Fibroblast of skin of scalp (primary cell): ENCODE data around the gene NELFCD.
"Not testable (repeated sequence)": the region's sequence is repeated elsewhere in the genome, so short reads cannot be mapped to it uniquely, and the experiment has no call there.

Experiments
- DNase-seq: peaks from one replicate; pipeline ENCODE4 v3.0.0-alpha.2; 2013

The NELFCD gene

DNA sequence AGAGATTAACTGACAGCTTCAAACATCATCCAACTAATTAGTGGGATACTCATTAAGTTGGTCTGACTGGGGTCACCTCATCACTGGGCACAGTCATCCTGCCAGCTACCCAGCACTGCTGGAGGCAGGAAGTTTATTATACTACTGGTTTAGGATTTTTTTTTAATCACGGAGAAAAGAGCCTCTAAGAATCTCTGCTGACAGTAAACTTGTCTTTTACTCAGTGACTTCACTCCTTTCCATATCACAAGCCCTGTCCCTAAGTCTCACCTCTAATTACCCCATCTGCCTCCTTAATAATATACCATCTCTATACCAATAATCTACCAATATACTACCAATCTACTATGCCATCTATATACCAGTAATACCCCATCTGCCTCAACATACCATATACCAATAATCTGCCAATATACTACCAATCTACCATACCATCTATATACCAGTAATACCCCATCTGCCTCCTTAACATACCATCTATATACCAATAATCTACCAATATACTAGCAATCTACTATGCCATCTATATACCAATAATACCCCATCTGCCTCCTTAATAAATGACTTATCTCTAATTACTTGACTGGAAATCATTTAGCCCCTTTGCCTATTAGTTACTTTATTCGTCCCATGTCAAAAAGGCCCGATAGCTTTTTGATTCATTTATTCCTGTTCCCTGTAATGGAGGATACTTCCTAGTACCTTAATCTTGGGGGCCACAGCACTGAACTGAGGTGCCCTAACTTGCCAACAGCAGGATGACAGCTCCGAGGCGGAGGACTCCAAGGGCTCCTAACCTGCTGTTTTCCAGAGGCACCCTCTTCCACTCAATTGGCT is 46.1 kb downstream of the NELFCD start:
- DNase-seq = no peak

DNA sequence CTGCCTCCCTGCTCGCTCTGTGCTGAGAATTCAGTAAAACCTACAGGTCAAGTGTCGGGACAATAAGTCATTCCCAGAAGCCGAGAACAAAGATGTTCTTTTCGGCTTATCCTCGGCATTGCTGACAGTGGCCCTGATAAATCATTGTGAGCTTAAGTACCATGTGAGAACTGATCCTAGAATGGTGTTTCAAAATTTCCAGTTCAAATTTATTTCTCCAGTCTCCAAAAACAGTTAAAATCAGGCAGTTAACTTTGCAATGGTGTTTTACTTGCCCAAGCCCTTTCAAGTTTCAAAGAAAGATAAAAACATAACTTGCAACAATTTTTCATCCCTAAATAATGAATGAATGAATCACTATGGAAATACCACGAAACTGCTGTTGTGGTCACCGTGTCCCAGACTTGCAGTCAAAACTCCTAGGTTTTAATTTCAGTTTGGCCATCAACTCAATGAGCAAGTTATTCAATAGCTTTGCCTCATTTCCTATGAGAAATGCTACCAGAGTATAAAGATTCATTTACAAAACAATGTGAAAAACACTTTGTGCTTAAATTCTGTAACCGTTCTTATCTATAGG is 46.8 kb downstream of the NELFCD start:
- peak; percentile 65 for DNase-seq

DNA sequence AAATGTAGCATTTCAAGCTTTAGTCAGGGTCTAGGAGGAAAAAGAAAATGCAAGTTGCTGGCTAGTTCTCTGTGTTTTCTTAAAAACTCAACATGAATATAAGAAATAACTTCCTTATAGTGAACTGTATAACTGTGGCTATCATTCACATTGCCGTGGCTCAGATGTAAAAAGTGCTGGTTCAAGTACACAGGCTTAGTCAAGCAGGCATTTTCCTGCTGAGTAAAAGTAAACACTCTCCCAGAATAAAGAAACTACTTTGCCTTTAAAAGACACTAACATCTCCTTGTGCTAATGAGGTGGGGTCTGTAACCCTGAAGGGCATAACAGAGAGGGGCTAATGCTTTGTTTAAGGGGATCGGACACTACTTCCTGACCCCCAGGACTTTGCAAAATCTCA is 47.8 kb downstream of the NELFCD start:
- no peak for DNase-seq

DNA sequence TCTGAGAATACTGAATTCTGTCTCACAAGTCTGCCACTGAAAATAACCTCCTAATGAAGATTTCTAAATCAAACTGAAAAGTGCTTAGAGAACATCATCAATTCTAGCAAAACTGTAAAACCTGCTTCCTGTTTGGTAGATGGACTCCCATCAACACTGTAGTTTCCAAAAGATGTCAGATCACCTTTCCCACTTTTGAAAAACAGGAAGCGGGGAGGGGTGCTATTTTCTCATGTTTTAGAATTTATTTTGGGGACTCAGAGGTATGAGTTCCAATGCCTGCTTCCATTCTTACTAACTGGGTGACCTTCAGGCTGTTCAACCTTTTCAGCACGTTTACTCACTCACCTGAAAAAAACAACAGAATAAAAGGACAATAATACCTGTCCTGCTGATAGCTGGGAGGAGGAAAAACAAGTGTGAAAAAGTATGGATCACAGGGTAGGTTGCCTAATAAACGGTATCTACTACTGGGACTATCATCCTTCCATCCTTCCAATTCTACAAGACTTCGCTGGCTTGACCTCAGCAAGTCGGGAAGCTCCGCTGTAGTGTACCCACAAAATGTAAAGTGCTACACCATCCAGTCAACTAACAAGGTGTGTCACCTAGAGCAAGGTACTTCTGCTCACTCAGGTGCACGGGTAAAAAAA is 50.0 kb downstream of the NELFCD start:
- DNase-seq = no peak

DNA sequence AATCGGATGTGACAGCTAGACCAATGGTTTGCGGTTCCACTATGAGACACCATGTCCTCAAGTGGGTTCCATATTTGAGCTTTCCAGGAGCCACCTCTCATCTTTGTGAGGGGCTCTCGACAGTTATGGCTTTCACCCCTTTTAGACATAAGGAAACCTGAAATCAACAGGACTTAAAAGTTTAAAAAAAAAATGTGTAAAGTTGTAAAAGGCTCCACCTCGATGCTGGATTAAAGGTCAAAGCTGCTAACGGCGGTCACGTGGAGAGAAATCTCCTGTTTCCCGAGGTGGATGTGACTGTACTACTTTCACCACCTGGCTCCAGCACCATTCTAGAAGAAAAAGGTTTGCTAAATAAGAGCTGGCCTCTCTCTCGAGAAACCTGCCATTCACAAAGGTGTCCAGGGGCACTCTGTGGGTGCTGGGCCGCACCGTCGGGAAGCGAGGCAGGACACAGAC is 50.5 kb downstream of the NELFCD start:
- no peak for DNase-seq

DNA sequence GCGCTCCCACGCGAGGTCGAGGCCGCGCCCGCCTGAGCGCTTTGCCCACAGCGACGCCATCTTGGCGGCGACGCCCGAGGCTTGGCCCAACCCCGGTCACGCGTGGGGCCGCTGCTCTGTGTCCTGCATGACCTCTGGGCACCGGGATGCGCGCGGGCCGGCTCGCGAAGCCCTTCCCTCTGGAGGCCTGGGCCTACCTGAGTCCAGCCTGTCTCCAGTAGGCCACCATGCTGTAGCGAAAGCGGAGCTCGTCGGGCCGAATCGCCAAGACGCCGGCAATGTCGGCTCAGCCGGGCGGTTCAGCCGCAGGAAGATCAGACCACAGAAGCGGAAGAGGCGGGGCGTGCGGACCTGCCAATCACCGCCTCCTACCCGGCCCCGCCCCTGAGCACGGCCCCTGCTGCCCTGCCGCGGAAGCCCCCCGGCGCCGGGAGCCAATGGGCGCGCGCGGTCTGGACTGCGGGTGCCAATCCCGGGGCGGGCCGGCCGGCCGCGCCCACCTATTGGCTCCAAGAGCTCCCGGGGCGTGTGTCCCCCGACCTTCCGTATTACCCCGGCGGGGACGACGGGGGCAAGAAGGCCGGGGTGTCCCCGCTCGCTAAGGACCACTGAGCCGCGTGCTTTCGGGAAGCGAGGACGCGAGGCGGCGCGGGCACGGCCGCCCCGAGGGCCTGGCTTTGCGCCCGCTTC is 51.1 kb downstream of the NELFCD start, which contains the start of gene ATP5F1E:
Gene ATP5F1E (minus strand): TSS at position 313 of the 690 bp plus-strand sequence. CDS start 84 bp downstream, at position 229.
- peak; percentile 96 for DNase-seq

DNA sequence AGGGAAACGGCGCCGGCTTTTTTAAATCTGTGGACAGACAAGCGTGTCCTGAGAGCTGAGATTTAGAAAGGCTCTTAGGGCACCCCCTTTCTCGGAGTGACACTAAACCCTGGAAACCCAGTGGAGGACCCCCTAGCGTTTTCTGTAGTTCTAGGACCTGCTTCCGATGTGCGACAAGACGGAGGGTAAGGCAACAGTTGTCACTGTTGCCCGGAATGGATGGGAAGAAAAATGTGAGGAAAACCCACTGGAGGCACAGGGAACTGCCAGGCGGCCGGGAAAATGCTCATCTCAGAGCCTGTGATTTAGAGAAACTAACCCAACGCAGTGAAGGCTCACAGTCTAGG is 51.6 kb downstream of the NELFCD start:
- peak; percentile 47 for DNase-seq

DNA sequence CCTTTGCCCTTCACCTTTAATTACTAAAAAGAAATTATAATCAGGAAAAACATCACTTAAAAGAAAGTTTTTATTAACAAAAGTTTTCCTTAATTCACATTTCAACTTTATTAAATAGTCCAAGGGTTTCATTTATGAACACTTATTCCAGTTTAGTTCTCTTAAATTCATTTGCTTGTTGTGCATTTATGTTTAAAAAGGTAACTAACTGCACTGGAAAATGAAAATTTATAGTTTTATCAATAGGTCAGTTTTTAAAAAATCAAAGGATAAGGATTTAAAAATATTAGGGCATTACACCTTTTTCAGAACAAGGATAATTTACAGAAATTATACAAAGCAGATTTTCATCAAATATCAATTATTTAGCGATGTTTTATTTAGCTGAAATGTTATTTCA is 52.0 kb downstream of the NELFCD start:
- DNase-seq = no peak

DNA sequence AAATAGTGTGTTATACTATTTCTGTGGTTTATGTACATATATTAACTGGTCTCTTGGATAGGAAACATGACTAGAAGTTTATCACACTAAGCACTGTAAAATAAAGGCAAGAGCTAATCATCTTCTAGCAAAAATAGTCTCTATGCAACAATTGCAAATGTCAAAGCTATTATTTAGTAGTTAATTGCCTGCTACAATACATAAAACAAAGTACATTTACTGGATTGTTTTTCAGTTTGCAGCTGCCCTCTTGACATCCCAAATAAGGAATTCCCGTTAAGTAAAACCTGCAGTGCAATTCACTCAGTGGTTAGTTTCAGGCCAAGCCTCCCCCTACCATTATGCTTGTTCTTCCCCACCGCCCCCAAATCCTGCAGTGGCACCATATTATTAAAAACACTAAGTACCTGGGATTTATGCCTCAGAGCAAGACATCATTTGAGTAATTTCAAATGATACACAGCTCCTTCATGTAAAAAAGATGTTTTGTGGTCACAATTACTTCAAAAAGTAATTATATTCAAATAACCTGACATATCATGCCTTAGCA is 52.6 kb downstream of the NELFCD start:
- no peak for DNase-seq

DNA sequence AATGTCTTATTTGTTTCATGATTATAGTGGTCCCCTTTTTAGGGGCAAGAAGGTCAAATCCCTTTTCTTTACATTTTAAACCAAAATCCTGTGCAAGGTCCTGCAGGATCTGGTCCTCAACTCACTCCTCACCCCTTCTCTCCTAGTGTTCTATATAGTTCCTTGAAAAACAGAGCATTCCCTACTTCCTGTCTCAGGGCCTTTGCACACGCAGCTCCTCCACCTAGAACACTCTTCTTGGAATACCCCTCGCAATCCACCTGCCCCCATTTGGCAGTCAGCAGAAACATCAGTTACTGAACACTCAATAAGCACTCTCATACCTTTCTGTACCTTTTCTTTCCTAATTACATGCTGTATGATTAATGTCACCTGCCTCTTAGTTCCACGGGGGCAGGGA is 54.3 kb downstream of the NELFCD start:
- DNase-seq = no peak

DNA sequence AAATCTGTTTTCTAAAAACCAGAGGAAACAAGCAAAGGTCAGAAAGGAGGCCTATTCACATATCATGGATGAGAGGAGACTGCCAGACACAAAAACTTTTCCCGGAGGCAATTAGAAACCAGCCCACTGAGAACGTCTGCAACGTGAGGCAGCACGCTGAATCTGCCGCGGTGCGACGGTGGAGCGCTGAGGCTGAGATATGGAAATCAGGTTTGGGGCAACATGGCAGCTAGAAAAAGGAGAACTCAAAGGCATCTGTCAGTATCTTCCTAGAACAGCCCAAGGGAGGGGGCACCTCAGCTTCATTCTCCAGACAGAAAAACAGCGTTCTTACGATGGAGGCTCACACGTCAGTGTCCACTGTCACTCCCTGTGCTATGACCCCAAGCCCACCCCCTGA is 56.3 kb downstream of the NELFCD start:
- DNase-seq = no peak

DNA sequence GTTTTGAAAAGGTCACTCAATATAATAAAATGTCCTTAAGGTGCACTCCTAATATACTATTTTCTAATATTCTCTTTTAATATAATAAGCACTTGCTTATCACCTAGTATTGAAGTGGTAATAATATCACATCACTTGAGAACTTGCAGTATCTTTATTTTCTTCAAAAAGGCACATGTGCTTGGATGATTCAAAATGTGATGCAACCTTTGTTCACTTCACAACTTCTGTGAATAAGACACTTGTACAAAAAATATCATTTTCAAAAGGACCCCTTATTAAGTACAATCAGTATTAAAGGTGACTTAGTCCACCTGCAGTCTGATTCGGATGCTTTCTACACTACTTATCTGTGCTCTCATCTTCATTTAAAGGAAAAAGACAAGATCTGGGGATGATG is 58.2 kb downstream of the NELFCD start:
- no peak for DNase-seq

DNA sequence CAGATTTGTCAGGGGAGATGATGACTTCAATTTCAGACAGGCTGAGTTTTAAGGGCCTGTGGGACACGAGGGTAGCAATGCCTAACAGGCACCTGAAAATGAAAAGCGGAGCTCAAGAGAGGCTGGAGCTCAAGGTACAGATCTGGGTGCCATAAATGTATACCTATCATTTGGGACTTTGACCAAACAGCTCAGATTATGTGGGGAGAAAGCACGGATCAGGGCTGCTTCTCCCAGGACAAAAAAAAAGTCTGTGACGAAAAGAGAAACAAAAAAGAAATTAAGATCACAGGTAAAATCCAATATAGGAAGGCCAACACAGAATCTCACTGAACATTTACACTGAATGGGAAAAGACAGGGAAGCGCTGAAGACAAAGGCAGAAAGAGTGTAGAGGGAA is 59.6 kb downstream of the NELFCD start:
- DNase-seq = no peak

DNA sequence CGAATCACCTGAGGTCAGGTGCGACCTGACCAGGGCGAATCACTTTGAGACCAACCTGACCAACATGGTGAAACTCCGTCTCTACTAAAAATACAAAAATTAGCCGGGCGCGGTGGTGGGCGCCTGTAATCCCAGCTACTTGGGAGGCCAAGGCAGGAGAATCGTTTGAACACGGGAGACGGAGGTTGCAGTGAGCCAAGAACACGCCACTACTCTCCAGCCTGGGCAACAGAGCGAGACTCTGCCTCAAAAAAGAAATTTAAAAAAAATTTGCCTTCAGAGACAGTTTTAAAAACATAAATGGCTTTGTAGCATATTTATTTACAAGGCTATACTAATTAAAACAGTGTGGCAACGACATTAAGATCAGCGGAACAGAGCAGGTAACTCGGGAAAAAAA is 60.4 kb downstream of the NELFCD start:
- DNase-seq = not testable (repeated sequence)

DNA sequence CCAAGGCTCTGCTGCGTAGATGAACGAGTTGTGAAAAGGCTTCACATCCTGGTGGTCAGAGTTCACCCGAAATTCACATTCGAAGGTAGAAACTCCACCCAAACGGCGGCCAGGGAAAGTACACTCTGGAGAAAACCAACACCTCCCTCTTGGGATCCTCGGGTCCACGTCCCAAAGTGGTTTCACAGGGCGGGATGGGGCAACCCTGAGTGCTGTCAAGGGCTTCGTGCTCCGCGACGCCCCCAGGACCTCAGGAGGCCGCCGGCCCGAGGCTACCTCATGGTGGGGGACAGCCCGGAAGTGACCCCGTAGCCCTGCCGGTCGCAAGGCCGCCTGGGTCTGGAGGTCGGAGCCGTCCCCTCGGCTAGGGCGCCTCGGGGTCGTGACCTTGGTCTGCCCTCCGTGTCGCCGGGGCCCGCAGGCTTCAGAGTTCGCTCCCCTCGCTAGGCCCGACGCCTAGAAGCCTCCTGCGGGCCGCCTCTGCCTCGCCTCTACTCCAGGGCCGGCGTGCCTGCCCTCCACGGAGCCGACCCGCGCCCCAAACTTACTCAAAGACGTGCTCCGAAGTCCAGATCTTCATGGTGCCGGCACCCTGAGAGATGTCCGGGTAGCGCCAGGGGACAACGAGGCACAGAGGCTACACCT is 61.2 kb downstream of the NELFCD start, which contains the start of gene PRELID3B:
Gene PRELID3B (minus strand): TSS at position 636 of the 645 bp plus-strand sequence. CDS start 56 bp downstream, at position 580.
- DNase-seq = peak; percentile 19

DNA sequence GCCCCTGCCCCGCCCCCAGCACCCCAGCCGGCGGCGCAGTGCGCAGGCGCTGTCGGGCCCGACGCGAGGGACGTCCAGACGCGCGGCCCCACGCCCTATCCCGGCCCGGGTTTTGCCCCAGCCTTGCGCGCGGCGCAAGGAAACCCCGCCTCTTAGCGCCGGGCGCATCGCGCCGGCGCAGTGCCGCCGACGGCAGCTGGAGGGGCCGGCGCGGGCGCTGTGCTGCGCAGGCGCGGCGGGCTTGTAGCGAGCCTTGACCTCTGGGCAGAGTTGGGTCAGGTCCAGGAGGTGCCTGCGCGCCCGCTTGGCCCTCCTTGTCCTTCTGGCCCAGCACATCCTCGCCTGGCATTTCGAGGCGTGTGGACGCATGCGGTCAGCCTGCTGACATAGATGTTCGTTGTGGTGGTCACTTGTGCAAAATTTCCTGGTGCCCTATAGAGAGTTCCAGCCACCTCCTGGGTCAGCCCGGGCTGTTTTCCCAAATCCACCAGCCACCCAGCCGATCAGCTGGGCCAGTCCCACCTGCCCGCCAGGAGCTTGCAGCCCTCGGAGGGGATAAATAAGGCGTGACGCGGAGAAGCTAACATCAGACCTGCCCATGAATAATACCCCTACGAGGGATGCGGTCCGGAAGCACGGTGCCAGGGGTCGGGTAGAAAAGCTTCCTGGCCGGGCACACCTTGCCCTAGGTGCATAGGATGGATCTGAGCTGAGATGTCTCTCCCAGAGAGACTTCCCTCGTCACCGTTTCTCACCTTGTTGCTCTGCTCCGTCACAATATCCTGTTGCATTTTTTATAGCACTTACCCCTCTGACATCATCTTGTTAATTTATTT is 62.0 kb downstream of the NELFCD start:
- peak; percentile 94 for DNase-seq

DNA sequence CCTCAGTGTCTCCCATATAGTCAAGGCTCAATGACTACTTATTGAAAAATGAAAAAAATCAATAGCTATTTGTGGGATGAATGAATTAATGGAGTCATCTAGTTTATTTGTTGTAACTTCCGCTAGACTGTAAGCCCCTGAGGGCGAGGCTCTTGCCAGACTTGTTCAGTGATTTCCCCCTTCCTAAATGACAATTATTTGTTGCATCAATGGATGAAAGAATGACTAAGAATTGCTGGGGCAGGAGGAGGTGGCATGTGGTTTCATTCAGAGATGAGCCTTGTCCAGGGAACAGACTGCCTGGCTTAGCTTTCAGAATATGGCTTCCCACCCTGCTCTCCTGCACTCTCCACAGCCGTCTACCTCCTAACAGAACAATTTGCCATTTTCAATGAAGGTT is 62.6 kb downstream of the NELFCD start:
- peak; percentile 33 for DNase-seq

DNA sequence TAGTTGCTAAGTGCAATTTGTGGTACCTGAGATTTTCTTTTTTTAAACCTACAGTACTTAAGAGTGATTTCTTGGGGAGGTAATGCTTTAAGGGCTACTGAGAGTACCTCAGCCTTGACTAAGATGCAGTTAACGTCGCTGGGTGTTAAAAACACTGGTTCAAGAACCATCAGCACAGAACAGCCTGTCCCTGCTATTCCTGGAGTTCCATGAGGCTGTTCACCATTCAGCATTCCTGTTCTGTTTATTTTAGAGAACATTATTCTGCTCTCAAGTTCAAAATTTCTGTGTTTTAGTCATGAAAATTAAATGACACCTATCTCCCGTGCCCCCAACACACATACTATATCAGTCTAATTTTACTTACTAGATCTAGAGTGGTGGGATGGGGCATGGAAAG is 63.2 kb downstream of the NELFCD start:
- no peak for DNase-seq
